ENCODE results near the gene GNE. TPM values are rescaled to one million over a fixed set of nuclear protein-coding genes. Genes with fewer than 3 reads are reported as not detected.

The GNE gene
- total and polyA plus RNA-seq, 2 of the 8 experiments (the other 6 are each of a cell fraction or from before 2014, with no cell fraction given) = 5.1 to 11.1 TPM

- Histone ChIP-seq H3K36me3 (ENCODE audit: control insufficient read depth in 2 of 4, insufficient read depth in 4 of 4, low read length in 3 of 4) (no peaks in the 10 kb centered on the region), H4K20me1 (replicated peaks in 1 of 2; ENCODE audit: control insufficient read depth in 1 of 2, insufficient read depth in 2 of 2, low read length in 2 of 2) (no peaks in the 10 kb centered on the region), H3K79me2 (ENCODE audit: control insufficient read depth in 1 of 2, insufficient read depth in 2 of 2, low read length in 2 of 2) (no peaks in the 10 kb centered on the region), H3K79me1 (ENCODE audit: low read depth, low read length) (no peaks in the 10 kb centered on the region), H4K91ac (replicated peaks; ENCODE audit: insufficient read length, low read length) (no peak overlapping the region), H3K27ac (ENCODE audit: low read depth, low read length) (no peak overlapping the region), H3K23ac (ENCODE audit: insufficient read length) (no peak overlapping the region), H3K9ac (replicated peaks in 1 of 4; ENCODE audit: extremely low read depth in 1 of 4, low read depth in 3 of 4, low read length in 3 of 4) (no peak overlapping the region), H3K4me2 (ENCODE audit: insufficient read depth in 1 of 2, low read depth in 2 of 2, low read length in 2 of 2) (no peak overlapping the region), H3K4me1 (replicated peaks in 1 of 4; ENCODE audit: control insufficient read depth in 3 of 4, insufficient read depth in 4 of 4, low read length in 3 of 4) (no peaks in the 10 kb centered on the region), H3K27me3 (replicated peaks in 1 of 4; ENCODE audit: control insufficient read depth in 3 of 4, extremely low read depth in 1 of 4, insufficient read depth in 3 of 4, low read length in 3 of 4) (no peaks in the 10 kb centered on the region), H3K4ac (replicated peaks; ENCODE audit: insufficient read length, low read depth, low read length) (no peak overlapping the region), H2BK120ac (replicated peaks; ENCODE audit: low read depth, low read length) (no peak overlapping the region), H2BK15ac (ENCODE audit: low read length) (no peak overlapping the region), H3K4me3 (ENCODE audit: extremely low read depth in 1 of 4, insufficient read depth in 2 of 4, low read depth in 3 of 4, low read length in 4 of 4) (no peak overlapping the region), H3K14ac (ENCODE audit: insufficient read length) (no peak overlapping the region), H3K56ac (replicated peaks; ENCODE audit: insufficient read length, low read depth, low read length) (no peak overlapping the region), H4K8ac (ENCODE audit: extremely low read depth, insufficient read depth, low read length) (no peak overlapping the region), H4K5ac (ENCODE audit: insufficient read length, low read depth, low read length) (no peak overlapping the region), H2BK5ac (ENCODE audit: low read depth, low read length) (no peak overlapping the region), H2BK20ac (ENCODE audit: low read length) (no peak overlapping the region), H3K23me2 (ENCODE audit: low read depth, low read length) (no peaks in the 10 kb centered on the region), H2AFZ (ENCODE audit: low read length) (no peak overlapping the region), H2BK12ac (ENCODE audit: low read depth, low read length) (no peak overlapping the region), H3K18ac (ENCODE audit: extremely low read depth, low read length) (no peak overlapping the region), H2AK5ac (ENCODE audit: low read depth, low read length) (no peak overlapping the region), H3K9me3 (ENCODE audit: insufficient read depth in 2 of 2, low read depth in 1 of 2, low read length in 1 of 2) (0 out of 4 replicates have a peak, but pooled peaks cover 0 to 4% of the 10 kb centered on the region in 2 experiments)
- ChIA-PET CTCF (ENCODE audit: partially characterized antibody) (interaction anchor here (3.5 kb wide), 1 partner anchor 13 kb away, joined by 9 read pairs; the partner anchor contains the start of gene CLTA), POLR2A (ENCODE audit: partially characterized antibody) (interaction anchor here (1.0 kb wide), 1 partner anchor 9 kb away, joined by 3 read pairs; the partner anchor contains the start of gene CCIN)
- 97% methylated on average over 4 of the region's 4 CpGs; no CpG with 5 or more reads in 1 of the 2 experiments for WGBS, 2 experiments (ENCODE audit: extremely low coverage in 1 of 2, insufficient coverage in 1 of 2, insufficient read length in 1 of 2, insufficient replicate concordance in 2 of 2, low coverage in 1 of 2, low lambda C conversion rate in 2 of 2, missing lambda C conversion rate in 1 of 2)
- no peak for DNase-seq (ENCODE audit: low read depth in 1 of 2, low spot score in 2 of 2)
- FAIRE-seq = no peak
- TF ChIP-seq MAFK (IDR thresholded peaks at IDR 0.05; ENCODE audit: low read depth, low read length) (no peak), ZNF274 (IDR thresholded peaks at IDR 0.05; ENCODE audit: borderline replicate concordance, extremely low read depth, low read length) (no peak), ASH2L (IDR thresholded peaks at IDR 0.05; ENCODE audit: low read length) (no peak), RBBP5 (IDR thresholded peaks at IDR 0.05; ENCODE audit: borderline replicate concordance, low read depth, low read length) (no peak), SUZ12 (IDR thresholded peaks at IDR 0.05; ENCODE audit: low read length) (no peak), CBX8 (IDR thresholded peaks at IDR 0.05; ENCODE audit: borderline replicate concordance, low read depth, low read length) (no peak), TBP (IDR thresholded peaks at IDR 0.05; ENCODE audit: low read depth, low read length) (no peak), SIN3A (conservative IDR thresholded peaks at IDR 0.05 in 1 of 2, IDR thresholded peaks at IDR 0.05 in 1 of 2; ENCODE audit: low read depth in 1 of 2, low read length in 2 of 2) (no peak), JUN (IDR thresholded peaks at IDR 0.05; ENCODE audit: low read depth, low read length) (no peak), MAX (IDR thresholded peaks at IDR 0.05) (no peak), GABPA (IDR thresholded peaks at IDR 0.05; ENCODE audit: borderline replicate concordance, insufficient read depth, low read length) (no peak), RFX5 (IDR thresholded peaks at IDR 0.05; ENCODE audit: borderline replicate concordance, low read depth, low read length) (no peak), EGR1 (IDR thresholded peaks at IDR 0.05; ENCODE audit: borderline replicate concordance, low read depth, low read length) (no peak)
Measured at GRCh38 chr9:36177571-36177970, 80.7 kb downstream of the GNE start.

Data from H1 (cell line).